Measurements from ENCODE around the gene SLC12A8. TPM values are rescaled to one million over a fixed set of nuclear protein-coding genes. Genes with fewer than 3 reads are reported as not detected.

The SLC12A8 gene
- total RNA-seq (2014; rRNA removed; shearing (Covaris generic)): 7.8 and 12.0 TPM in 2 replicates
- polyA plus RNA-seq (2016; fragmentation: Nextera tagmentation; extraction: Ambion mirVana): 3.4 and 3.5 TPM in 2 replicates

GRCh38 chr3:125212509-125213363, at the start of gene SLC12A8:
SLC12A8 (minus strand) TSS chr3:125212748; CDS start chr3:125211349, 1,399 bp downstream.
- Histone ChIP-seq H2AFZ (peak within 1 kb of the TSS; percentile 82), H4K20me1 (ENCODE audit: insufficient read depth) (no peaks in the 10 kb centered on the region), H3K36me3 (ENCODE audit: low read depth) (no peaks in the 10 kb centered on the region), H3K4me2 (ENCODE audit: unreplicated experiment) (peak within 1 kb of the TSS; percentile 69), H3K4me3 (peak within 1 kb of the TSS; percentile 55), H3F3A (ENCODE audit: insufficient read depth) (peaks cover 18% of the 10 kb centered on the region), H3K9ac (peak within 1 kb of the TSS; percentile 63), H3K79me2 (ENCODE audit: insufficient read depth) (no peaks in the 10 kb centered on the region), H3K27me3 (replicated peaks; ENCODE audit: insufficient read depth) (no peaks in the 10 kb centered on the region), H3K9me3 (ENCODE audit: low read depth) (no peaks in the 10 kb centered on the region), H3K4me1 (ENCODE audit: insufficient read depth) (peaks cover 20% of the 10 kb centered on the region), H3K9me2 (ENCODE audit: insufficient read depth) (no peaks in the 10 kb centered on the region), H3K27ac (no peak within 1 kb of the TSS)
- in situ Hi-C loops (cut with MboI): no loop called here
- 16 to 29% methylated on average over 27 to 40 of the region's 55 CpGs for WGBS, 2 experiments (ENCODE audit: low coverage in 1 of 2, low lambda C conversion rate in 2 of 2, missing lambda C conversion rate in 2 of 2)
- DNase-seq: peak; percentile 33
- TF ChIP-seq EZH2phosphoT487 (IDR thresholded peaks at IDR 0.05; ENCODE audit: insufficient read depth, low read depth) (no peak), EZH2 (IDR thresholded peaks at IDR 0.05; ENCODE audit: insufficient read depth, poor library complexity, severe bottlenecking) (no peak)

GRCh38 chr3:125262161-125262560, 49.6 kb upstream of the SLC12A8 start:
- no peak overlapping the region for H3K27ac ChIP-seq
- no peak for DNase-seq
- in situ Hi-C loops (cut with MboI): no loop called here
- H3K36me3 ChIP-seq (ENCODE audit: low read depth): peaks cover 18% of the 10 kb centered on the region; the same call in 1 of the 2 replicates
- H3F3A ChIP-seq (ENCODE audit: insufficient read depth): peaks cover 12% of the 10 kb centered on the region; the same call in 1 of the 2 replicates
- no peak overlapping the region for H3K4me3 ChIP-seq
- no peaks in the 10 kb centered on the region for H3K27me3 ChIP-seq (replicated peaks; ENCODE audit: insufficient read depth)
- H4K20me1 ChIP-seq (ENCODE audit: insufficient read depth): no peaks in the 10 kb centered on the region
- no peak overlapping the region for H2AFZ ChIP-seq
- H3K79me2 ChIP-seq (ENCODE audit: insufficient read depth): peaks cover 56% of the 10 kb centered on the region
- no peak overlapping the region for H3K4me2 ChIP-seq (ENCODE audit: unreplicated experiment)
- no peak for TF ChIP-seq EZH2phosphoT487 (IDR thresholded peaks at IDR 0.05; ENCODE audit: insufficient read depth, low read depth)
- no peak for TF ChIP-seq EZH2 (IDR thresholded peaks at IDR 0.05; ENCODE audit: insufficient read depth, poor library complexity, severe bottlenecking)
- H3K9me3 ChIP-seq (ENCODE audit: low read depth): no peaks in the 10 kb centered on the region
- H3K4me1 ChIP-seq (ENCODE audit: insufficient read depth): no peaks in the 10 kb centered on the region
- WGBS, 2 experiments (ENCODE audit: low coverage in 1 of 2, low lambda C conversion rate in 2 of 2, missing lambda C conversion rate in 2 of 2): 97 to 98% methylated on average over 1 of the region's 1 CpG
- H3K9me2 ChIP-seq (ENCODE audit: insufficient read depth): no peaks in the 10 kb centered on the region
- no peak overlapping the region for H3K9ac ChIP-seq

GRCh38 chr3:125261031-125261430, 48.5 kb upstream of the SLC12A8 start:
- Histone ChIP-seq H3K4me2 (ENCODE audit: unreplicated experiment) (no peak overlapping the region), H4K20me1 (ENCODE audit: insufficient read depth) (no peaks in the 10 kb centered on the region), H3K9ac (no peak overlapping the region), H3K27ac (no peak overlapping the region), H3F3A (ENCODE audit: insufficient read depth) (peaks cover 12% of the 10 kb centered on the region; the same call in 1 of the 2 replicates), H3K79me2 (ENCODE audit: insufficient read depth) (peaks cover 45% of the 10 kb centered on the region), H2AFZ (no peak overlapping the region), H3K9me2 (ENCODE audit: insufficient read depth) (no peaks in the 10 kb centered on the region), H3K9me3 (ENCODE audit: low read depth) (no peaks in the 10 kb centered on the region), H3K36me3 (ENCODE audit: low read depth) (peaks cover 26% of the 10 kb centered on the region; the same call in 1 of the 2 replicates), H3K4me1 (ENCODE audit: insufficient read depth) (no peaks in the 10 kb centered on the region), H3K27me3 (replicated peaks; ENCODE audit: insufficient read depth) (no peaks in the 10 kb centered on the region), H3K4me3 (no peak overlapping the region)
- 92 to 96% methylated on average over 1 of the region's 1 CpG for WGBS, 2 experiments (ENCODE audit: low coverage in 1 of 2, low lambda C conversion rate in 2 of 2, missing lambda C conversion rate in 2 of 2)
- in situ Hi-C loops (cut with MboI): no loop called here
- DNase-seq: no peak
- TF ChIP-seq EZH2 (IDR thresholded peaks at IDR 0.05; ENCODE audit: insufficient read depth, poor library complexity, severe bottlenecking) (no peak), EZH2phosphoT487 (IDR thresholded peaks at IDR 0.05; ENCODE audit: insufficient read depth, low read depth) (no peak)

- H4K20me1 ChIP-seq (ENCODE audit: insufficient read depth): no peaks in the 10 kb centered on the region
- no peak for DNase-seq
- WGBS, 2 experiments (ENCODE audit: low coverage in 1 of 2, low lambda C conversion rate in 2 of 2, missing lambda C conversion rate in 2 of 2): 100% methylated on average over 2 of the region's 2 CpGs
- H3K27me3 ChIP-seq (replicated peaks; ENCODE audit: insufficient read depth): no peaks in the 10 kb centered on the region
- no peak overlapping the region for H3K4me2 ChIP-seq (ENCODE audit: unreplicated experiment)
- no peak overlapping the region for H3K9ac ChIP-seq
- peaks cover 30% of the 10 kb centered on the region; the same call in 1 of the 2 replicates for H3K36me3 ChIP-seq (ENCODE audit: low read depth)
- in situ Hi-C loops (cut with MboI): no loop called here
- no peak overlapping the region for H3K27ac ChIP-seq
- no peak overlapping the region for H2AFZ ChIP-seq
- H3K9me3 ChIP-seq (ENCODE audit: low read depth): no peaks in the 10 kb centered on the region
- H3K9me2 ChIP-seq (ENCODE audit: insufficient read depth): no peaks in the 10 kb centered on the region
- peaks cover 36% of the 10 kb centered on the region for H3K79me2 ChIP-seq (ENCODE audit: insufficient read depth)
- no peaks in the 10 kb centered on the region for H3K4me1 ChIP-seq (ENCODE audit: insufficient read depth)
- H3F3A ChIP-seq (ENCODE audit: insufficient read depth): peaks cover 7% of the 10 kb centered on the region; the same call in 1 of the 2 replicates
- H3K4me3 ChIP-seq: no peak overlapping the region
- TF ChIP-seq EZH2phosphoT487 (IDR thresholded peaks at IDR 0.05; ENCODE audit: insufficient read depth, low read depth): no peak
- TF ChIP-seq EZH2 (IDR thresholded peaks at IDR 0.05; ENCODE audit: insufficient read depth, poor library complexity, severe bottlenecking): no peak
Observed at GRCh38 chr3:125260158-125260557, 47.6 kb upstream of the SLC12A8 start.

Data from GM23248 (cell line).